Liver (tissue), 9 donors: Measurements from ENCODE around the gene PAH. TPM values are rescaled to one million over a fixed set of nuclear protein-coding genes. Genes with fewer than 3 reads are reported as not detected.
A peak's percentile ranks its signal among the peaks of the same experiment; 100 is the strongest.

ENCODE experiments used
- DNase-seq: peaks from one replicate; pipeline ENCODE4 v3.0.0-alpha.2; 2017; ENCODE audit warnings: low spot score
- H3K27ac ChIP-seq, 2 donors: one replicate each; pipeline ENCODE4 v1.7.0; 2013; ENCODE audit warnings: inconsistent platforms in 2 of 2, low read length in 2 of 2, control low read depth in 1 of 2, low read depth in 1 of 2, mild to moderate bottlenecking in 1 of 2
- H3K27me3 ChIP-seq, 4 donors: one replicate each; pipeline versions ENCODE4 v1.6.1 to v1.7.0; 2013; ENCODE audit warnings: low read length in 3 of 4, inconsistent platforms in 1 of 4, mild to moderate bottlenecking in 1 of 4, moderate library complexity in 1 of 4; ENCODE audit not compliant: control insufficient read depth in 4 of 4, insufficient read depth in 4 of 4
- H3K36me3 ChIP-seq, 4 donors: one replicate each; pipeline versions ENCODE4 v1.6.1 to v1.7.0; 2013; ENCODE audit warnings: low read length in 3 of 4, mild to moderate bottlenecking in 3 of 4, low read depth in 1 of 4, moderate library complexity in 1 of 4; ENCODE audit not compliant: control insufficient read depth in 4 of 4, insufficient read depth in 3 of 4
- H3K4me1 ChIP-seq, 4 donors: one replicate each; pipeline versions ENCODE4 v1.6.1 to v1.7.0; 2013; ENCODE audit warnings: low read length in 3 of 4, mild to moderate bottlenecking in 3 of 4, moderate library complexity in 1 of 4; ENCODE audit not compliant: control insufficient read depth in 4 of 4, insufficient read depth in 4 of 4
- H3K4me3 ChIP-seq, 3 donors: one replicate each; pipeline versions ENCODE4 v1.6.1 to v1.7.0; 2013; ENCODE audit warnings: low read length in 3 of 3, control low read depth in 1 of 3, low read depth in 1 of 3, mild to moderate bottlenecking in 1 of 3
- H3K9ac ChIP-seq, 2 donors: one replicate each; pipeline ENCODE4 v1.7.0; 2013; ENCODE audit warnings: low read length in 2 of 2, mild to moderate bottlenecking in 2 of 2, moderate library complexity in 2 of 2, control low read depth in 1 of 2, low read depth in 1 of 2
- H3K9me3 ChIP-seq, 4 donors: one replicate each; pipeline versions ENCODE4 v1.6.1 to v1.7.0; 2013; ENCODE audit warnings: low read length in 3 of 4; ENCODE audit not compliant: control insufficient read depth in 4 of 4
- CTCF ChIP-seq: fragments of 150-350 bp; IDR thresholded peaks from 2 replicates; pipeline ENCODE4 v1.5.1; 2017; ENCODE audit warnings: improper control_type of control experiment, low read depth, low read length; ENCODE audit not compliant: missing input control
- EGR1 ChIP-seq, 2 donors: IDR thresholded peaks; 2 replicates each; pipeline ENCODE4 v1.6.1; 2016 to 2018; ENCODE audit warnings: antibody characterized with exemption in 2 of 2, low read depth in 2 of 2
- GABPA ChIP-seq, 2 donors: IDR thresholded peaks in 1 of 2; conservative IDR thresholded peaks in 1 of 2; 2 replicates each; pipeline ENCODE4 v1.6.1; 2016; ENCODE audit warnings: antibody characterized with exemption in 2 of 2, mild to moderate bottlenecking in 1 of 2, moderate library complexity in 1 of 2
- HNF4A ChIP-seq, 2 donors: conservative IDR thresholded peaks; 2 replicates each; pipeline ENCODE4 v1.6.1; 2016; ENCODE audit warnings: antibody characterized with exemption in 2 of 2, mild to moderate bottlenecking in 2 of 2
- HNF4G ChIP-seq: IDR thresholded peaks from 2 replicates; pipeline ENCODE4 v1.6.1; 2016; ENCODE audit warnings: antibody characterized with exemption
- JUND ChIP-seq, 2 donors: IDR thresholded peaks; 2 replicates each; pipeline ENCODE4 v1.6.1; 2016; ENCODE audit warnings: antibody characterized with exemption in 2 of 2
- NR2F2 ChIP-seq: IDR thresholded peaks from 2 replicates; pipeline ENCODE4 v1.6.1; 2016; ENCODE audit warnings: antibody characterized with exemption
- RAD21 ChIP-seq, 2 donors: IDR thresholded peaks; 2 replicates each; pipeline ENCODE4 v1.6.1; 2016; ENCODE audit warnings: antibody characterized with exemption in 2 of 2, mild to moderate bottlenecking in 2 of 2
- REST ChIP-seq: IDR thresholded peaks from 2 replicates; pipeline ENCODE4 v1.6.1; 2016; ENCODE audit warnings: antibody characterized with exemption, mild to moderate bottlenecking
- RXRA ChIP-seq, 2 donors: IDR thresholded peaks; 2 replicates each; pipeline ENCODE4 v1.6.1; 2017 to 2018; ENCODE audit warnings: antibody characterized with exemption in 2 of 2, mild to moderate bottlenecking in 1 of 2
- SP1 ChIP-seq: IDR thresholded peaks from 2 replicates; pipeline ENCODE4 v1.6.1; 2018; ENCODE audit warnings: antibody characterized with exemption, mild to moderate bottlenecking
- TAF1 ChIP-seq: conservative IDR thresholded peaks from 2 replicates; pipeline ENCODE4 v1.6.1; 2016; ENCODE audit warnings: antibody characterized with exemption, mild to moderate bottlenecking
- YY1 ChIP-seq: IDR thresholded peaks from 2 replicates; pipeline ENCODE4 v1.6.1; 2016; ENCODE audit warnings: antibody characterized with exemption, mild to moderate bottlenecking
- WGBS: extraction: QIAGEN DNeasy Blood & Tissue Kit; methylation state at CpG from one replicate; pipeline ENCODE4 v1.1.7; 2013; 5-methylcytosine and 5-hydroxymethylcytosine counted together
- polyA plus RNA-seq, 2 donors: library from polyadenylated mRNA; stranded (reverse) in 1 of 2; unstranded in 1 of 2; fragments of 200-250 nt in 1 of 2; fragments of >200 nt in 1 of 2; fragmentation: Nextera tagmentation in 1 of 2; extraction: Ambion mirVana in 1 of 2; gene quantifications; one replicate each; pipeline versions ENCODE4 v1.2.1 to v1.2.3, GENCODE V29; 2013 to 2015
- total RNA-seq, 2 donors: library from RNA; depleted of rRNA; stranded (reverse); fragments of >200 nt; gene quantifications; one replicate each; pipeline ENCODE4 v1.2.3, GENCODE V29; 2014
- TF ChIP-seq, protein P1 (sequence below): IDR thresholded peaks from 2 replicates; pipeline ENCODE4 v1.6.1; 2016; ENCODE audit warnings: antibody characterized with exemption
- donor health status: healthy.
- donor health status: healthy.
- donor health status: healthy.
- donor health status: healthy.
- donor health status: healthy.

PAH gene
- total and polyA plus RNA-seq, 4 donors, result 327 to 696 (median 568) TPM

- TF ChIP-seq CTCF (no peak), HNF4A (conservative IDR thresholded peaks at IDR 0.05) (peak; percentile 34 to 56), YY1 (peak; percentile 39), GABPA (IDR thresholded peaks at IDR 0.05 in 1 of 2, conservative IDR thresholded peaks at IDR 0.05 in 1 of 2) (no peak), NR2F2 (no peak), JUND (IDR thresholded peaks at IDR 0.05) (peak in 1 of 2 donors; percentile 61), EGR1 (IDR thresholded peaks at IDR 0.05; ENCODE audit: low read depth in 2 of 2) (no peak), HNF4G (no peak), RXRA (IDR thresholded peaks at IDR 0.05) (peak; percentile 50 to 68)
- TF ChIP-seq, protein P1, sequence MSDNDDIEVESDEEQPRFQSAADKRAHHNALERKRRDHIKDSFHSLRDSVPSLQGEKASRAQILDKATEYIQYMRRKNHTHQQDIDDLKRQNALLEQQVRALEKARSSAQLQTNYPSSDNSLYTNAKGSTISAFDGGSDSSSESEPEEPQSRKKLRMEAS, result no peak
Measured at GRCh38 chr12:102903337-102904007, 13.6 kb downstream of the PAH start (continued).

GRCh38 chr12:102902093-102902492, 15.0 kb downstream of the PAH start:
- H3K4me3 ChIP-seq, result no peak overlapping the region

DNA sequence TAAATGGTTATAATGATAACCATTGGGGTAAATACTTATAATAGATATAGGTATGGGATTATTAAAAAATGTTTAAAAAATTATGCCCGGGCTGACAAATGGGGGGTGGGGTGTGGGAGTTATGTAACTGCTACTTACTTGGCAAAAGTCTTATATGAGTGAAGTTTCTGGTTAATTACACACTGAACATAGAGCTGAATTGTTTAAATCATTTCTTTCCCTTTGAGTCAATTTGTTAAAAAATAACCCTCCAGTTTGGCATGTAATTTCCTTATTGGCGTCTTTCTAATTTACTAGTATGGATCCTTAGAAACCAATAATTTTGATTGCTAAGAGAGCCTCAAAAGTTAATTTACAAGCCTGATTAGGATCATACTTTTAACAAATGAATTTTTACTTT, 16.7 kb downstream of the PAH start:
- TF ChIP-seq SP1 (no peak), REST (no peak), HNF4A (conservative IDR thresholded peaks at IDR 0.05) (no peak), JUND (IDR thresholded peaks at IDR 0.05) (no peak), TAF1 (no peak), GABPA (IDR thresholded peaks at IDR 0.05 in 1 of 2, conservative IDR thresholded peaks at IDR 0.05 in 1 of 2) (no peak), CTCF (no peak), RAD21 (IDR thresholded peaks at IDR 0.05) (no peak)
- no peaks in the 10 kb centered on the region for H3K9me3 ChIP-seq
- peak overlapping the region; percentile 71 to 87 for H3K27ac ChIP-seq
- 45% methylated on average over 2 of the region's 2 CpGs for WGBS
- H3K9ac ChIP-seq, result no peak overlapping the region
- H3K4me3 ChIP-seq, result no peak overlapping the region
- no peaks in the 10 kb centered on the region for H3K27me3 ChIP-seq
- H3K36me3 ChIP-seq, result peaks cover 0 to 11% (median 4%) of the 10 kb centered on the region in 4 donors
- H3K4me1 ChIP-seq, result peaks cover 7 to 66% (median 29%) of the 10 kb centered on the region in 4 donors
- no peak for DNase-seq

More at GRCh38 chr12:102902093-102902492, 15.0 kb downstream of the PAH start:
- no peak for DNase-seq
- Histone ChIP-seq H3K27me3 (no peaks in the 10 kb centered on the region), H3K27ac (peak overlapping the region; percentile 4 to 22), H3K9ac (no peak overlapping the region), H3K36me3 (peaks cover 0 to 7% (median 3%) of the 10 kb centered on the region in 4 donors), H3K4me1 (peaks cover 6 to 71% (median 38%) of the 10 kb centered on the region in 4 donors), H3K9me3 (no peaks in the 10 kb centered on the region)
- 59% methylated on average over 3 of the region's 3 CpGs for WGBS
- TF ChIP-seq, protein P1, result peak; percentile 6
- no peak for TF ChIP-seq TAF1
- peak; percentile 23 for TF ChIP-seq YY1
